HG02938 (cell line): ENCODE data around the gene MAD1L1.
"Not testable (repeated sequence)": the region's sequence is repeated elsewhere in the genome, so short reads cannot be mapped to it uniquely, and the experiment has no call there.

Source experiments
- ATAC-seq: cut with Tn5 transposase; IDR thresholded peaks from one replicate; pipeline ENCODE4 v1.9.1; 2021; ENCODE audit warnings: mild to moderate bottlenecking, moderate library complexity; ENCODE audit not compliant: unreplicated experiment

MAD1L1 gene

GRCh38 chr7:1892011-1892965 lies 340.5 kb downstream of the MAD1L1 start:
- ATAC-seq = no peak

DNA sequence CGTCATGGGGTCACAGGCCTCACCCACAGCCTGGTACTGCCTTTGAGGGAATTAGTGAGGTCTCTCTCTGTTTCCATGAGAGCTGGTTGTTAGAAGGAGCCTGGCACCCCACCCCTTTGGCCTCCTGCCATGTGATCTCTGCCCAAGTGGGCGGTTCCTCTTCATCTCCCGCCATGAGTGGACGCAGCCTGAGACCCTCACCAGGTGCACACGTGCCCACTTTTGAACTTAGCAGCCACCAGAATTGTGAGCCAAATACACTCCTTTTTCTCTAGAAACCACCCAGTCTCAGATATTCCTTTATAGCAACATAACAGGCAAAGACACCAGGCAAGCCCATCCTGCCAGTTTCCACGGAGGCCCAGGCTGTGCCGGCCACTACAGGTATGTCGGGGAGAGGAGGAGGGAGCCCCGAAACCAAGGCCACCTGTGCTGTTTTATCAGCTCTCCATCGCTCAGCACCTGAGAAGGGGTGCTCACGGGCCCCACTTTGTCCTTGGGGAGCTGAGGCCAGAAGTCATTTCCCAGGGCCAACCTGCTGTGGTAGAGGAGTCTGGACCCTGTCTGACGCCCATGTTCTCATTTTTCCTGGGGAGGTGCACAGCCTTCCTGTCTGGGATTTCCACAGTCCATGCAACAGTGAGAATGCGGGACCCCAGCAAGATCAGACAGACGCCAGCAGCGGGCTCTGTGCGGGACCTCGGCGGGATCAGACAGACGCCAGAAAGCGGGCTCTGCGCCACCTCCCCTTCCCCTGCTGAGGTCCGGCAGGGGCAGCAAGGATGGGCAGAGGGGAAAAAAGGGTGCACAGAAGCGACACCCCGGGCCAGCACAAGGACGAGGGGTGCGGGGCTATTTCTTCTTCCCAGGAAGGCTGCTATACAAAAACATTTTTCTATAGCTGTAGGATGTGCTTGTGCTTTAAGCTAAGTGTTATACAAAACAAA lies 342.2 kb downstream of the MAD1L1 start:
- ATAC-seq = no peak

GRCh38 chr7:1889556-1890181 lies 343.1 kb downstream of the MAD1L1 start:
- no peak for ATAC-seq

- no peak for ATAC-seq
These were observed 343.7 kb downstream of the MAD1L1 start for GRCh38 chr7:1889091-1889490.

GRCh38 chr7:1888425-1888824 lies 344.3 kb downstream of the MAD1L1 start:
- no peak for ATAC-seq

DNA sequence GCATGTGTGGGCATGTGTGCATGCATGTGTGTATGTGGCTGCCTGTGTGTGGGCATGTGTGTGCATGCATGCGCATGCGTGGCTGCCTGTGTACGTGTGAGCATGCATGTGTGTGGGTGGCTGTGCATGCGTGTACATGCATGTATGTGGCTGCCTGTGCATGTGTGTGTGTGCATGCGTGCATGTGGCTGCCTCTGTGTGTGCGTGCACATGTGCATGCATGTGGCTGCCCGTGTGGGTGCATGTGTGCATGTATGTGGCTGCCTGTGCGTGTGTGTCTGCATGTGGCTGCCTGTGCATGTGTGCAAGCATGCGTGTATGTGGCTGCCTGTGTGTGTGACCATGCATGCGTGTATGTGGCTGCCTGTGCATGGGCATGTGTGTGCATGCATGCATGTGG lies 345.5 kb downstream of the MAD1L1 start:
- ATAC-seq = no peak

GRCh38 chr7:1886361-1887064 lies 346.2 kb downstream of the MAD1L1 start:
- ATAC-seq = no peak

DNA sequence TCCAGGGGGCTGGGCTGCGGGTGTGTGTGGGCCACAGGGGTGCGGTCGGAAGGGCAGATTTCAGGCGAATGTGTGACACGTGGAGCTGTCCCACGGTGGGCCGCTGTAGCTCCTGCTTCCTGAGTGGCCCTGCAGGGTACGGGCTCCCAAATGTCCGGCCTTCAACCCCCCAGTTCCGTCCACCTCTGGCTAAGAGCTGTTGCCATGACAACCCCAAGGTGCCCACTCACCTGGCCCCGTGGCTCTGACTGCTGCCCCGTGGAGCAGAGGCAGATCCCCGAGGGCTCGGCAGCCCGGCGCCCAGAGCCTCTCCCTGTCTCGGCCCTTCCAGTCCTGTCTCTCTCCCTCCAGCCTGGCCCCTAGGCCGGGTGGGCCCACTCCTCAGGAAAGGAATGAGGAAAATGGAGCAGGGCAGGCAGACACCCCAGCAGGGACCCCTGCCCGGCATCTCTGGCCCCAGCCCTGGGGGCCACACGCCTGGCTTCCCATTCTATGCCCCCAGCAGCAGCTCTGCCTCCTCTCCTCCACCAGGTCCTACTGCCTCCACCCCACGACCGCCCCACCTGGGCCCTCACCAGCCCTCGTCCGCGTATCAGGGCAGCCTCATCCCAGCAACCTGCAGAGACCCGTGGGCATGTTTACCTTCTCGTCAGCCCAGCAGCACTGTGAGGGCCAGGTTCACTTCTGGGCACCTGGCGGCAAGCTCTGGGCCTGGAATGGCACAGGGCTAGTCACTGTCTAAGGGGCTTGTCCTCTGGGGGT lies 347.1 kb downstream of the MAD1L1 start:
- ATAC-seq = no peak

- no peak for ATAC-seq
These were observed 348.0 kb downstream of the MAD1L1 start for GRCh38 chr7:1884583-1885350.

DNA sequence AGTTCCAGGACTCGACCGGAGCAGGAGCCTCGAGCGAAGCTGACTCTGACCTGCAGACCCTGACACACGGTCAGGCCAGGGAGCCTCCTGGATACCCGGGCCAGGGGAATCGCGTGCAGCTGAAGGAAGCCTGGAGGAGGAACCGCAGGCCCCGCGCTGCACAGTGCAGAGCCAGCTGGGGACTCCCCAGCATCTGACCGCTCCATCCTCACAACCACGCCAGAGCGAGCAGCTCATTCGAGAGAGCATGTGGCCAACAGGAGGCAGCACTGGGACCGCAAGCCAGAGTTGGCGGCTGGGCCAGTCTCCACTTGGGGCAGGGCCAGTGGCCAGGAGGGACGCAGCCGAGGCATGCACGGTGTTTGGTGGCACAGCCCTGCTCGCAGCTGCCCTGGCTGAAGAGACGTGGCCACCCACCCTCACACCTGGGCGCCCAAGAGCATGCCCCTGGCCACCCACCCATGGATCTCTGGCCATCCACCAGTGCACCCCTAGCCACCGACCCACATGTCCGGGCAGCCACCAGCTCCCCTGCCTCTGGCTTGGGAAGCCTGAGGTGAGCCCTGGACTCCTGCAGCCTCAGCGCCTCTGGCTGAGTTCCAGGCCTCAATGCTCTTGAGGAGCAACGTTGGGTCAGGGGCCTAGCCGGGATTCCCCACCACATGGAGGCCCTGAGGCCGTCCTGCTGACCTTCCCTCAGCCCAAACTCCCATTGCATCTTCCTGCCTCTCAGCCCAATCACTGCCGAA lies 348.7 kb downstream of the MAD1L1 start:
- no peak for ATAC-seq

DNA sequence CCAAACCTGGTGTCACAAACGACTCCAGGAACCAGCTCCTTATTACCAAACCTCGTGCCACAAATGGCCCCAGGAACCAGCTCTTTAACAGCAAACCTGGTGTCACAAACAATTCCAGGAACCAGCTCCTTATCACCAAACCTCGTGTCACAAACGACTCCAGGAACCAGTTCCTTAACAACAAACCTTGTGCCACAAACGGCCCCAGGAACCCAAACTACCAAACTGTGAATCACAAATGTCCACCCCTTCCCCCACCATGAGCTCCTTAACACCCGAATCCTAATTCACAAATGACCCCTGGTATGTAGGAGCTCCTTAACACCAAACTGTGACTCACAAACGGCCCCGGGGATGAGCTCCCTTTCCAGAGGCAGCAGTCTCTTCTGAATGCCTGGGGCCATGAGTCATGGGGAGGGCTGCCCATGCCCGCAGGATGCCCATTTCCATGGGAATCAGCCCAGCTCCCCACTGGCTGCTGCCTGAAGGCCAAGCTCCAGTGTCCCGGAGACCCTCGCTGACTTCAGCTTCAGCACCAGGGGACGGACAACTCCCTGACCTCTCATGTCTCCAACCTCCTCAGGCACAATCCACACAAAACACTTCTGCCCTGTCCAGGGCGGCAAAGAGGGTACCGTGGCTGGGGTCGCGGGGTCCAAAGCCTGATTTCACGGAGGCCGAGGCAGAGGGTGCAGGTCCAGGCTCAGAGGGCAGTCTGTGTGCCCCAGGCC lies 349.5 kb downstream of the MAD1L1 start:
- ATAC-seq = no peak

DNA sequence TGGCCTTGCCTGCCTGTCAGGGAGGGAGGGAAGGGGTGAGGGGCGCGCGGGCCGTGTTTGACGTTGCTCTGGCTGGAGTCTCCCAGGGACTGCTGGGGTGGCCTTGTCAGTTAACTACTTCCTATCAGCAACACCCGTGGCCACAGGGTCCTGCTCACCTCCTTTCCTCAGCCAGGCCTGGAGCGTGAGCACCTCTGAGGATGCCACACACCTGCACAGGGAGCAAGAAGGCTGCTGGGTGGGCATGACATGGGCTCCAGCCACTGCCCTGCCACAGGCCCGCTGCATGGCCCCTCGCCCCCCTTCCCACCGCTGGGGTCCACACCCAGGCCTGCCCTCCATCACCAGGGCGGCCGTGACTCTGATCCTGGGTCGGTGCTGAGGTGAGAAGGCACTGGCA lies 350.3 kb downstream of the MAD1L1 start:
- no peak for ATAC-seq

DNA sequence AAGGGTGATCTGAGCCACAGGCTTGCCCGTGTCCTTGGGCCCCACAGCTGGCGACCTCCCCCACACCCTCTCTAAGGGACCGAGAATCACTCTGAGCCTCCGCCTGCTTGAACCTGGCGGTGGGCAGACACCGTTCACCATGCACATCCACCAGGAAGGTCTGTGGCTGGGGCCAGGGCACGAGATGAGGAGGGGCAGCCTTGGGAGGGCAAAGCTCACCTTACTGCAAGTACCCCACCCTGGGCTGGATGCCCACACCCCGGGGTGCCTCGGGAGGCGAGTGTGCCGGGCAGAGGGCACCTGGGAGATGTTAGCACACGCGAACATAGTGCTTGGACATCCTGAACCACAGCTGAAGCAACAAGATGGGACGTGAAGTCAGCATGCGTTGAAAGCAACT lies 350.8 kb downstream of the MAD1L1 start:
- ATAC-seq = no peak

DNA sequence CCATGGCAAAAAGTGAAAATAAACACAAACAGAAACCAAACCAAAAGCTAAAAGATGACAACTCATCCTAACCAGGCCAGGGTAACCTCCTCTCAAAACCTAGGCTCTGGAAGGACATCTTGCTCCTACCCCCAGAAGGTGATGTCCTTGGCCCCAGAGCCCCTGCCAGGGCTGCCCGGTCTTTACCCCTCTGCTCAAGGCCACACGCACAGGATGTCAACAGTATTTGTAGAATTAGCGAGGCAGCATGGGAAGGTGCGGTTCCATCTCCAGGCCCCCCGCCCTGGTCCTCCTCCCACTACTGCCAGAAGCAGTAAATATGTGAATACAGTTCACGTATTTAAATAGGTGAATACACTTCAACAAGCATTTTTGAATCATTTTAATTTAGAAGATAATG lies 356.1 kb downstream of the MAD1L1 start:
- ATAC-seq = not testable (repeated sequence)

- not testable (repeated sequence) for ATAC-seq
These were observed 357.1 kb downstream of the MAD1L1 start for GRCh38 chr7:1875392-1876199.

DNA sequence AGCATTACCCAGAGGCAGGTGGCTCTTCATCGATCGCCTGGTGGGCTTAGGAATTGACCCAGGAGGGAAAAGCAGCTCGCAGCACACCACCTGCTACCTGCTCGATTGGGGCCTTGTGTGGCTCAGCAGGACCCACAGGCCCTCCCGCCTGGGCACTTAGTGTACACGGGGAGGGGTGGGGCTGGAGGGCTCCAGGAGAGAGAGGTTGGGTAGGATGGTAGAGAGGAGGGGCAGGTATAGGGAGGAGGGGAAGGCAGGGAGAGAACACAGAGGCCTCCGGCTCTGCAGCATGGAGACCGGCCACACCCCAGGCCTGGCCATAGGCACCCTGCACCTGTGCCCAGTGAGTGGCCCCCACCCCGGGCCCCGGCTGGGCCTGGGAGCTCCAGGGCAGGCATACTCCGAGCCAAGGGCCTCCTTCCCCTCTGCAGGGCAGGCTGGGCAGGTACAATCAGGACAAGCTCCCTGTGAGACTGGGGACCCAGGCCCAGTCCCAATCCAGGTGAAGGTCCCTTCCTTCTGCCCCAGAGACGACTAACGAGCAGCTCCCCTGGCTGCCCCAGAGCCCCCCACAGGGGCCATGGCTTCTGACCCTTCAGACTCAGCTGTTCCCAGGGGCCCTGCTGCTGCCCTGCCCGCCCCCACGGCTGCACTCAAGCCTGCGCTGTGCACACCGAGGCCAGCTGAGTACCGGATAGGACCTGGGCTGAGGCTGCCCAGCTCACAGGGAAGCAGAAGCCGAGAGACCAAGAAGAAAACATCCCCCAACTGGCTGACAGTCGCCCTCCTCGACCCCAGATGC lies 358.0 kb downstream of the MAD1L1 start:
- not testable (repeated sequence) for ATAC-seq
